Measurements from ENCODE around the gene IMMP2L.

Gene IMMP2L

DNA sequence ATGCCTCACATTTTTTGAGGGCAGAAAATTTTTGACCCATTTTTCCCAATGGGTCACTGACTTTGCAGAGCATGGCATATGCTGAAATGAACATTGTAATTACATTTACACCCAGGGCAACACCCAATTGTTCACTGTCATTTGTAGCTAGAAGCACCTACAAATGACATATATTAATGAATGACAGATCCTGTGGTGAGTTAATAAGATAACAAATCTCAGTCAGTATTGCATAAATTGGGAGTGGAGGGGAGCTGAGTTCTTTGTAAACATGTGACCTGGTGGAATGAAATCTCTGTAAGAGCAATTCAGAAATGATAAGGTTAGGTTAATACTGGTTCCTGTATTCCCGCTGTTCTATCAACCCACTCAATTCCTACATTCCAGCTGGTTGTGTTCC is 726.4 kb downstream of the IMMP2L start:
- DNase-seq, result no peak

DNA sequence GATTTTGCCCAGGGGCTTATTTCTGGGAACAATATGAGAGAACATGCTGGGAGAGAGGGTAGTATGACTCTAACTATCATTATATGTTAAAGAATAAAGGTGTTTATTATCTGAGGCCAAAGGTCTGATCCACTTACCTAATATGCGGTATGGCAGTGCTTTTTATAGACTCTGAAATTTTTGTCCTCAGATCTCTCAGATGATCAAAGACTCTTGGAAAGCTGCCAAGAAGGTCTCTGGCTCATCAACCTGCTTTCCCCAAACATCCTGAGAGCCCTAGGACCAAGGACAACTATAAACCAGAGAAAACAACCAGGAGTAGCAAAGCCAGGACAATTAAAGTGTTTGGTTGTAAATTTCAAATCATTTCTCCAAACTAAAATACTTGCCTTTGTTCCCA is 727.1 kb downstream of the IMMP2L start:
- DNase-seq, result no peak

DNA sequence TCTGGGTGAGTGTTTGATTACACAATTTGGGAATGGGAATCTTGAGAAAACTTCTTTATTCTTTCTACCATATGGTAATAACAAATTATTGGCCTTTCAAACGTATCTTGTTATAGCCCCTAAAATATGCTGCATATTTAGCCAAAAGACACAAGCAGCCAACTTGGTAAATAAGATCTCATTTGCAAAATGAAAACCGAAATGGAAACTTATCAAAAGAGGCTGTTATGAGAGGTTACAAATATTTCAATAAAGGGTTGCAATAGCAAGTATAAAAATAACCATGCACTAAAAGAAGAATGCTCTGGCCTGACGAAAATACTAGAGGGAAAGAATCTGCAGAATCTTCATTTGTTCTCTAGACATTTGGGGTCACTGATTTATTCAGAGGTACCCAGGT is 730.9 kb downstream of the IMMP2L start:
- no peak for DNase-seq

DNA sequence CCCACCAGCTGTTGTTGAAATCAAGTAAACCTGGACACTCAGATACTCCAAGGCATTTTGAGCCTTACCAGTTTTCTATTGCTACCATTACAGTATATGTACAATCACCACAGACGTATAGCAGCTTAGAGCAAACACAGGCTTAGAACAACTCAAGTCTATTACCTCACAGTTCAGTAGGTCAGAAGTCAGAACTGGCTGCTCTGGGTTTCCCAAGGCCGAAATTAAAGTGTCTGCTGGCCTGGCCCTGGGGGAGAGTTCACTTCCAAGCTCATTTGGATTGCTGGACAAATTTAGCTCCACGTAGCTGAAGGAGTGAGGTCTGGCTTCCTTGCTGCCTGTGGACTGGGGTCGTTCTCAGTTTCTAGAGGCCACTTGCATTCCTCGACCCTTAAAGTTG is 731.5 kb downstream of the IMMP2L start:
- peak; percentile 31 for DNase-seq

DNA sequence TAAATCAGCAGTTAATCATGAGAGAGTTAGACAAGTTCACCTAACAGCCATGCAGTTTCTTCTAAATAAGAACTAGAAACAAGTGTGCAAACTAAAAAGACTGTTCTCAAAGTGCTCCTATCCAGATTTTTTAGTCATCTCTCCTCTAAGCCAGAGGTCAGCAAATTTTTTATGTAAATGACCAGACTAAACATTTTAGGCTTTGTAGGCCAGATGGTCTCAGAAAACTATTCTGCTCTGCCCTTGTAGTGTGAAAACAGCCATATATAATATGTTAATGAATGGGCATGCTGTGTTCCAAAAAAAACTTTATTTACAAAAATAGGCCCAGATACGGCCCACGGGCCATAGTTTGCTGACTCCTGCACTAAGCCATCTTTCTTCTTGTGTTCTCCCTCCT is 734.4 kb downstream of the IMMP2L start:
- DNase-seq, result no peak

DNA sequence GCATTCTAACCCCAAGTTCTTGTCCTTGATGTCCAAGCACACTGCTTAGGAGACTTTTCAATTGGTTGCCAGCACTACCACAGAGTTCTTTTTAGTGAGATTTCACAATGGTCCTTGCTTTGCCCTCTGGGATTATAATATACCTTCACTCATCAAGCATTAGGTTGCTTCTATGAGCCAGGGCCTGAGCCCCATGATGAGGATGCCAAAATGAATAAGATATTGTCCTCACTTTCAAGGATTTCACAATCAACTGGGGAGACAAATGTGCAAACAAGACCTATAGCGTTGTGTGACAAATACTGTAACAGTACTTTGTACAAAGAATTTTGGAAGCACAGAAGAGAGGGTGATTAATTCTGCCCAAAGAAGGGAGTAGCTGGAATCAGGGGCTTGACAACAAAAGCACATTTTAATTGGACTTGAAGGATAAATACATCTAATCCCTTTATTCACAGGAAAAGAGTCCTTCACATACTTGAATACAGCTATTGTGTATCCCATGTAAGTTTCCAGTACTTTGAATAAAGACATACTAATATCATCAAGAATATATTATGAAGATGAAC is 734.9 kb downstream of the IMMP2L start:
- no peak for DNase-seq

DNA sequence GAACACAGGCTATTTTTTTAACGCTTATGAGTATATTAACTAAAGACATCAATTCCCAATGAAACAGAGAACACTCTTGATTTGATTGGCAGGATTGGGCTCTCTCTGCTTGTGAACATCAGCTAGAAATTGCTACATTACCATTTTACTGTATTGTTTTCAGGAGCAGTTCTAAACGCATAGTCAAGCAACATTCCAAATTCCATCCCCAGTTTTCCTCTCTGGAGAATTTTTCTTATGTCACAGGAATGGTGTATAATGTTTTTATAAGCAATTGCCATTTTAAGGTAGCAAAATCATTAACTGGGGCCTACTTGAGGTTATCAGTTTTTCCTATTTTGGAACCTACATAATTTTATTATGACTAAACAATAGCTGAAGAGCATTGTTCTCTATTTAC is 748.3 kb downstream of the IMMP2L start:
- DNase-seq, result no peak

DNA sequence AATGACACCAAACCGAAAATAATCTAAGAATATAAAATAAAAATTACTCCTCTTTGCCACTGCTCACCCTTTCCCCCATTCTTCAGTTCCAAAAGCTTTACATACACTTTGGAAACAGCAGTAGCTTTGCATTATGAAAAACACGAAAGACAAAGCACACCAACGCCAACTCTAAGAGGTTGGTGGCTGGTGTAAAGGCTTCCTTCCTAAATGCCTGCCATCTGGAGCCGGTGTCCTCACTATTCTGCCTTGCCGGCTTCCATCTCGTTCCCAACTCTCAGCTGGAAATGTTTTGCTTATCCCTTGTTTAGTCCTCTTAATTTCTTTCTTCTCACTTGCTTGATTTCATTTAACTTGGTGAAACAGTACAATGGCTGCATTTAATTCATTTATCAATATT is 752.5 kb downstream of the IMMP2L start:
- DNase-seq, result no peak

DNA sequence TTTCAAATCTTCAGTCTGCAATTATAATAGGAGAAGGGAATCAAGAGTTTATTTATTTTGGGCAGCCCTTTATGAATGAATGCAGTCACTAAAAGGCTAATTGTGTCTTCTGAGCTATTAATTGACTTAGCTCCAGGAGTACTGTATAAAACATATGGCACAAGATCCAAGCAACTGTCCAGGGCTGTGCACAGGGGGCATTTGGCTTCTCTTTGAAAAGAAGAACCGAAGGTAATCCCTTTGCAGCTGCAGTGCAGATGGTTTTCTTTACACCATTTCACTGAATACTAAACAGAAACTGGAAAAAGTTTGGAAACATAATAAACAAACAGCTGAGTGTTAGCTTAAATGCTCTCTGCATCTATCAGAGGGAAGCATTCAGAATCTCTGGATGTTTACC is 753.9 kb downstream of the IMMP2L start:
- DNase-seq, result no peak

DNA sequence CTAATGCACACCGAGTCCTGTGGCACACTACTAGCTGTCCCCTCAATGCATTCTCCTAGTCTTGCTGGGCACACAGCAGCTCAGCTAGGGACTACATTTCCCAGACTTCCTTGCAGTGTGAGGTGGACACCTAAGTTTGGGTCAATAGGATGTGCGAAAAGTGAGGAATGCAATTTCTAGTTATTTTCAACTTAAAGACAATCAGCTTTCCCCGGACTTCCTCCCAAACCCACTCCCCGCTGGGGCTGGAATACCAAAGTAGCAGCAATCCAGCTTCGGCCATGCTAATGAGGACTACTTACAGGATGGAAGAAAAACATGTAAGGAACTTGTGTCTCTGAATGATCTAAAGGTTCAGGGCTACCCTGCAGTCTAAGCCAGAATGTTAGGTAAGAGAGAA is 757.8 kb downstream of the IMMP2L start:
- DNase-seq, result no peak

DNA sequence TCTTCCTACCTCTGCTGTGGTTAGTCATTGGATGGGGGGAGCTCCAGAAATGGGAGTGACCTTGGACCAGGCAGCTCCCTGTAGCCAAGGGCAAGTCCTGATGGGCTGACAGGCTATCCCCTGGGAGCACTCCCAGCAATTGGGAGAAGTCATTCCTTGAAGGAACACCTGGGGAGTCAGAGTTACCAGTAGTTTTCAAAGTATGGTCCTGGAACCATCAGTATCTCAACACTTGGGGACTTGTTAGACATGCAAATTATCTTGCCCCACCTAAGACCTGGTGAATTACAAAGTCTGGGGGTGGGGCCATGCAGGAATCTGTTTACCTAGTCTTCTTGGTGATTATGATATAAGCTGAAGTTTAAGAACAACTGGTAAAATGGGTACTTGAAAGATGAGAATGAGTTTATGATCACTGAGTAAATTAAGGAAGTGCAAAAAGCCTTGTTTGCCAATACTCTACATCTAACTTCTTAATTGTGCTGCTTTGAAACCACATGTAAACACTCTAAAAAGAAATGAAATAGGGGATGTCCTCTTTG is 758.6 kb downstream of the IMMP2L start:
- DNase-seq, result no peak

DNA sequence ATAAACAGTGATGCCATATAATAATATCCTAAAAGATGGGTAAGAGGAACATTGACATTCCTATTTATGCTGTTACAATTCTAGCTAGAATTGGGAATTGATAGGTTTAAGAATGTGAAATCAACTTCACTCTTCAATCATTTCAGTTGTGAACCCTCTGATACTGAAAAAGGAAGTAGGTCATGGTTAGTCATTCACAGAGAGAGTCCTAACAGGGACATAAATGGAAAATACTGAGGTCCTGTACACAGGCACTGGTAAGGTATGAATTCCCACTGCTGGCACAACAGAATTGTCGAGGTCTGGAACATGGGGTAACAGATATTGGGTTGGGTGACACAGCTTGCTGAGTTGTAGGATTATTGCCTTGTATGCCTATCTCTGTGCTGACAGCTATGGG is 760.8 kb downstream of the IMMP2L start:
- DNase-seq, result no peak

DNA sequence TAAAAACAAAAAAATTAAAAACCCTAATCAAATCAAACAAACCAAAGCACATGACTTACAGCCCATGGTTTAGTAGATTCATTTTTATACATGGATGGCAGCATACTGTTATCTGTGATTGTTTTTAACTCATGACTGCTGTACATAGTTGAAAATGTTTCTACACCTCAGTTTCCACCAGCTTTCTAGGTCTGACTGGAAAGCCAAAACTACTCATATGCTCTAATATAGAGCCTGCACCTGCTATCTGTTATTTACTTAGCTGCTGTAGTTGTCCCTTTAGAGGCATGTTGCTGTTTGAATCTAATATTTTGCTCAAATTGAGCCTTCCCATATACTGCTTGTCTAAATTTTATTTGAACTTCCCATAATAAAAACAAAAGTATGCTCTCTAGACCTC is 761.3 kb downstream of the IMMP2L start:
- no peak for DNase-seq

DNA sequence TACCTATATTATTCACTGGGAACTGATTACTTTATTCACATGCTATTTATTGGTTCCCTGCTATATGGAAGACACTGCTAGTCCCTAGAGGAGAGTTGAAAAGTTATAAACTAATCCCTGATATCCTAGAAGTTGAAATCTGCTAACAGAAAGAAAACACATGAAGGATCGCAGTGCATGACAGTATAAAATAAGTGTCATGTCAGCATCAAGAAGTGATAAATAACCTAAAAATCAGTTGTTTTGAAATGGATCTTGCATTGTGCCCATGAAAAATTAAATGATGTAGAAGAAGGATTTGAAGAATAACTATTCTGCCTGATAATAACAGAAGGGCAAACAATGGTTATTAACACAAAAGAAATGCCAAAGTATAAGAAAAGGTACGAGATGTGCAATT is 764.6 kb downstream of the IMMP2L start:
- DNase-seq, result no peak

DNA sequence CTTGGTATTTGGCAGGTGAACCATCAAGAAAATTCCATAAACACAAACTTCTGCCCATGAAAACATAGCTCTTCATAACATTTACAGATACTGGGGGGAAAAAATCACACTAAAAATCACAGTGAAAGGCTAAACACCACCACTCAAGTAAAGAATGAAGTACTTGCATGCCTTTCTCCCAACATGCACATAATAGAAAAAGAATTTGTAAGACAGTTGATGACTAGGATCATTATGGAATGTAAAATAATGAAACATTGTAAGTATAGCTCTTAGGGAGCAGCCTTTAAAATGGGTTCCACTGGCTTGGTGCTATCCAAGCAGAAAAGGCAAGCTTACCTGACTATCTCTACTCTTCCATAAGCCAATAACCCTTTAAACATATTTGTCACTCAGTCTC is 771.3 kb downstream of the IMMP2L start:
- no peak for DNase-seq

DNA sequence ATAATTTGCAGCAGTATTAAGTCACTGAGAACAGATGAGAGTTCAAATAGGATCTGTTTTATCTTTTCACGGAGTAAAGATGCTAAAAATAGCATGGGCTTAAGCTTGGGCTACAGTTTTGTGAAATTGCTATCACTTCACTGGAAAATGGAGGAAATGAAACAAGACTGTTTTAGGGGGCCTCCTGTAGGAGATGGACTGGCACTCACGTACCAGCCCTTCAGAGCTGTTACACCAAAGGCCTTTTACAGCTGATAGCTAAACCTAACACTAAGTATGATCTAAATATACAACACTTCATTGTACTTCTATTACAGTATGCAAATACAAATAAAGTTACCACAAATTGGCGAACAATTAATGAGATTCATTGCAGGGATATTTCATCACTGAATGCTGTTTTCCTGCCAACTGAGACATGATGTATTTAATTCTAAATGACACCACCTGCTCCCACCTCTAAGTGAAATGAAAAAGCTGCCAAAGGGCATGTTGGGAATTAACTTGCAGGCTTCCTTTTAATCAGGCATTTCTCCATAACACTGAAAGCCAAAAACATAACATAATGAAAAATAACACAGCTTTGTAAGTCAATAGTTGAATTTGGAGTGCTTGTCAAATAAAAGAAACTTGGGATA is 775.8 kb downstream of the IMMP2L start:
- no peak for DNase-seq

DNA sequence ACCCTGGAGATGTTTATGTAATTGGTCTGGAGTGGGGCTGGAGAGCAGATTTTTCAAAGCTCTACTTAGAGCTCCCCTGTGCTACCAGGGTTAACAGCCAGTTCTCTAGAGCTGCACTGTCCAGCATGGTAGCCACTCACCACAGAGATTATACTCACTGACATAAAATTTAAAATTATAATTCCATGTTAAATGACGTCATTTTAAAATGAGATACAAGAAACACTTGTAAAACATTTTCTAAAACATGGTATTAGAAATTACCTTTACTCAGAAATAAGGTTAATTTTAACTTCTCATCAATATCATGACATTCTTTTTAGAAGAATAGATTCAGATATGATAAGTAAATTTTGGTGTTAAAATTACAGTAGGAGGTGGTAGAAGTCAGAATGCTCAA is 777.5 kb downstream of the IMMP2L start:
- DNase-seq, result no peak

DNA sequence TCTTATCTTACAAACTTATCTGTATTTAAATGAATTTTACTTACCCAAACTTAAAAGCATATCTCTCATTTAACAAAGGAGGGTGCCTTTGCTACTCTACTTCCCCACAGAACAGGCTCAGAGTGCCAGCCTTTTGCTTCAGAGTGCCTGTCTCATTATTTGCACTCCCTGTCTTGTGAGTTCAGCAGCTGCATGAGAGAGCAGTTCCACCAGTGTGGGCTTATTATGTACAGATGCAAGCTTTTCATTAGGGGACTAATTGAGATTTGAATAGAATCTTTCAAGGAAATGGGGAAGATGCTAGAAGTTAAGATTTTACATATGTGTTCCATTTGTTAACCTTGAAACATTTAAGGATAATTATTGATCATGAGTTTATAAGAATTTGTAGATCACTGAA is 781.6 kb downstream of the IMMP2L start:
- DNase-seq, result no peak

DNA sequence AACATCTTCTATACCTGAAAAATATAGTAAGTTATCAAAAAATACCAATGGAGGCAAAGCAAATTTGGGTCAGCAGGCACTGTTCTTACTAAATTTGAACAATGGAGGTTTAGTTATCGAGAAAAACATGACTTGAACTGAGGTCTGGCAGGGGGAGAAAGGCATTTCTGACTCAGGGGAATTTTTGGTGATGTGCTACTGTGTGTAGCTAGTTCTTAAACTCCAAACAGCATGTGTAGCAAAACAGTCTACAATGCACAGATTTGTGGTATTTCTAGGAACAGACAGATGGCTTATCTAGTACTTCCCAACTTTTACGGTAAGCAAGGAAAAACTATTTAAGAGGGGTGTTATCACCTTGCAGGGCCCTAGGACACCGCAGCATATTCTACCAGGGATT is 783.0 kb downstream of the IMMP2L start:
- no peak for DNase-seq

DNA sequence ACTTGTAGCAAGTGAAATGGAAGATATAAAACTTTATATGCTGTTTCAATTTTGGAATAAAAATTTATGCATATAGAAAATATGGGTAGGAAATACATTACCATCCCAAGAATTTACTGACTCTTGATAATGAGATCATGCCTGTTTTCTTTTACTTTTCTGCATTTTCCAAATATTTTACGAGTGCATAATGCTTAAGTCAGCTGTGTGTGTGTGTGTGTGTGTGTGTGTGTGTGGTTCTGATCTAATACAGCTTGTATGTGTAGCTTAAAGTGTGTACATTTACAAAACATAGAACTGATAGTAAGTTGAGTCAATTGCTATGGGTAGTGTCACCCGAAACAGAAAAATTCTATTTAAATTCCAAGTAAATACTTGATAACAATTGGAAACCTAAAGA is 787.2 kb downstream of the IMMP2L start:
- DNase-seq, result no peak

DNA sequence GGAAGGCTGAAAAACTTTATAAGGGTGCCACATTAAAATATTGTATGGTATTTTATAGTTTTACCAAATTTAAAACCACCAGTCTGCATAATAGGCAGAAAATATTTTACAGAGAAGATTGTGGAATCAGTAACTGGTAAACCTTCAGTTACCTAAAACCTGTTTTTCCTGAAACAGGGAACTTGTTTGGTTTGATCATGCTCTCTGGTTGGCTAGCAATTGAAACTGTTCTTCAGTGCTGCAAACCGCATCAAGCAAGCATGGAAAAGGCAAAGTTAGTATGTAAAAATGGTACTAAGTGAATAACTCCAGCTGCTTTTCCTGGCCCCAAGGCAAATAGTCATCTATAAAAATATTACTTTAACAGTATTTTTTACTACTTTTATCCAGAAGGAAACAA is 788.2 kb downstream of the IMMP2L start:
- no peak for DNase-seq

DNA sequence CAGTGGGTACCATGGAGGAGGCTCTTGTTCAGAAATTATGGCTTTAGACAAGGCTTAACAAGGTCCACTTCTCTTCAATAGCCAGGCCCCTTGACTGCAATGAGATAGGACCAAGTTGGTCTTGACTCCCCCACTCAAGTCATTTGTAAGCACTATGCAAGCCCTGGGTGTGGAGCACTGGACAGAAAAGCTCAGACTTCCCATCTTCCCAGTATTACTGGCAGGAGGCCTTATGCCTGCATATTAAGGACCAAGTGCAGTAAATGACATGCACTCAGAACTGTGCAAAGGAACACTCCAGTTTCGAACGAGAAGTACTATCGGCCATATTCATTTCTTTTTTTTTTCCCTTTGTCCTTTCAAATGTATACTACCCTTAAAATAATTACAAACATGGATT is 789.7 kb downstream of the IMMP2L start:
- DNase-seq, result no peak

DNA sequence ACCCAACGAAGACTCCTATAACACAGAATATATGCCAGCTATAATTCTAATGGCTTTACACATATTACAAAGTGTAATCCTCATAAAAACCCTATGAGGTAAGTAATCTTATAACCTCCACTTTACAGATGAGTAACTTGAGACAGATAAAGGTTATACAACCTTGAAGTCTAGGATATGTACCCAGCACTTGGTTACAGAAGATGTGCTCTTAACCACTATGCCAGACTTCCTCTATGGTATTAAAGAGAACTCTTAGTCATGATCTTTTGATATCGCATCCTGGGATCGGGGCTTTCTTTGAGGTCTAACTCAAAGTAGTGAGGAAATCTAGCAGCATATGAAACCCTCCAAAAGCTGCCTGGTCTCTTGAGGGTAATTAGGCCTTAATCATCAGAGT is 790.6 kb downstream of the IMMP2L start:
- no peak for DNase-seq

DNA sequence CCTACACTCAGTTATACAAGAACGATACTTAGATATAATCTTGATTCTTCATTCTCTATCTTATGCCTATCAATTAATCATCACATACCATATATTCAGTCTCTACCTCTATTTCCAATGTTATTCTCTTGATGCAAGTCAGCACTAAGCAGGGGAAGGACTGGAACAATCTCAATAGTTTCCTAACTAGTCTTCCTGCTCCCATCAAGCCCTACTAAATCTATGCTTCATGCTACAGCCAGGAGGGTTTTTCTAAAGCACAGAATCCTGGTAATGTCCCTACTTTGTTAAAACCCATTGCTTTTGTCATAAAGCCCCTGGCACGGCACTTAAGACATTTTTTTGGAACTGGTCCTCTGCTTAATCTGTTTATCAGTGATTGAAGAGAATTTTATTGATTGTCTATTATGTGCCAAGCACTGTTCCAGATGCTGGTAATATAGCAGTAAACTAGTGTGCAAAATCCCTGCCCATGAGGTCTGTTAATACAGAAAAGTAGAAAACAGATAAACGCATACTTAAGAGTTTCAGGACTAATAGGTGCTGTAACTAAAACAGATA is 794.7 kb downstream of the IMMP2L start:
- no peak for DNase-seq

DNA sequence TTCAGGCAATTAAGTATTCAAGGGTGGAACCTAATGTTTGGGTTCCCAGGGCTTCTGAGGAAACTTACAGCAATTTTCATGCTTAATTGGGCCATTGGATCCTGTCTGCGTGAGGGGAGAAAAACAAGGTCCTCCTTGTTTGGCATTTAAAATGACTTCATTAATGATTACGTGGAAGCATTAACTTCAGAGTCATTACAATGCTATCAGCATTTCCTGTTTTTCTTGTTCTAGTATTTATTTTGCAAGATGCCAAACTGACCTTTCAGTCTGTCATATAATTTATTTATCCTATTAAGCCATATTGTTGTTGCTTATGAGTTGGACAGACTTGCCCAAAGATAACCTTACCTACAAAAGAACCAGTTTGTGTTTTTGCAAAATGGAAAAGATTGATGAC is 795.4 kb downstream of the IMMP2L start:
- DNase-seq, result no peak
